GM12864 (cell line): ENCODE measurements around the gene CTIF.

Experiments
- DNase-seq: peaks from one replicate; pipeline ENCODE4 v3.0.0-alpha.2; 2011; ENCODE audit warnings: low read depth
- H3K4me3 ChIP-seq: 2 replicates; pipeline ENCODE4 v1.5.1; 2011; ENCODE audit warnings: mild to moderate bottlenecking, low read depth, low read length, control low read depth
- CTCF ChIP-seq: IDR thresholded peaks from 2 replicates; pipeline ENCODE4 v1.5.1; 2011; ENCODE audit warnings: low read depth, mild to moderate bottlenecking, moderate library complexity, low read length, control low read depth, inconsistent platforms; ENCODE audit errors: missing control alignments

The CTIF gene

GRCh38 chr18:48694295-48694694 is 155.5 kb downstream of the CTIF start:
- TF ChIP-seq CTCF: no peak
- no peak for DNase-seq
- H3K4me3 ChIP-seq: no peak overlapping the region

GRCh38 chr18:48695671-48696070 is 156.8 kb downstream of the CTIF start:
- no peak for DNase-seq
- H3K4me3 ChIP-seq: no peak overlapping the region
- no peak for TF ChIP-seq CTCF

GRCh38 chr18:48696218-48696617 is 157.4 kb downstream of the CTIF start:
- DNase-seq: no peak
- H3K4me3 ChIP-seq: no peak overlapping the region
- TF ChIP-seq CTCF: no peak

- TF ChIP-seq CTCF: no peak
- H3K4me3 ChIP-seq: no peak overlapping the region
- no peak for DNase-seq
Observed at GRCh38 chr18:48697441-48697840, 158.6 kb downstream of the CTIF start.

GRCh38 chr18:48698707-48699106 is 159.9 kb downstream of the CTIF start:
- no peak overlapping the region for H3K4me3 ChIP-seq
- no peak for TF ChIP-seq CTCF
- DNase-seq: no peak

GRCh38 chr18:48699761-48700160 is 160.9 kb downstream of the CTIF start:
- TF ChIP-seq CTCF: no peak
- H3K4me3 ChIP-seq: no peak overlapping the region
- no peak for DNase-seq

GRCh38 chr18:48700446-48700845 is 161.6 kb downstream of the CTIF start:
- TF ChIP-seq CTCF: no peak
- H3K4me3 ChIP-seq: no peak overlapping the region
- no peak for DNase-seq
